Activated B cell treated with CpG ODN at 0.5 μM for 24 hours (primary cell): Measurements from ENCODE around the gene USHBP1. TPM values are rescaled to one million over a fixed set of nuclear protein-coding genes. Genes with fewer than 3 reads are reported as not detected.
A peak's percentile ranks its signal among the peaks of the same experiment; 100 is the strongest.

Source experiments
- ATAC-seq: fragments of 200-7000 bp; cut with Tn5 transposase; one replicate; pipeline ENCODE4 v1.10.0; 2021; ENCODE audit warnings: low read depth, mild to moderate bottlenecking, moderate library complexity
- CTCF ChIA-PET: fragments of 350-600 bp; sonication (Branson Sonifier 250); formaldehyde crosslinking; loops from one replicate; lab custom pipeline; 2021; ENCODE audit warnings: antibody characterized with exemption; lab: Charles Lee
- POLR2A ChIA-PET: fragments of 350-600 bp; sonication (Branson Sonifier 250); formaldehyde crosslinking; loops from one replicate; lab custom pipeline; 2021; ENCODE audit warnings: antibody characterized with exemption; lab: Charles Lee
- DNase-seq: peaks from one replicate; pipeline ENCODE4 v3.0.0; 2022
- H3K27ac Mint-ChIP-seq: one replicate; pipeline ENCODE4 v1.8.0; 2020; ENCODE audit warnings: mixed read lengths
- H3K27me3 Mint-ChIP-seq: one replicate; pipeline ENCODE4 v1.8.0; 2021; ENCODE audit warnings: mixed read lengths
- H3K36me3 Mint-ChIP-seq: one replicate; pipeline ENCODE4 v1.8.0; 2021; ENCODE audit warnings: low read depth, mixed read lengths
- H3K4me1 Mint-ChIP-seq: one replicate; pipeline ENCODE4 v1.8.0; 2021; ENCODE audit warnings: mixed read lengths
- H3K4me3 Mint-ChIP-seq: one replicate; pipeline ENCODE4 v1.8.0; 2020; ENCODE audit warnings: mild to moderate bottlenecking, mixed read lengths
- H3K9me3 Mint-ChIP-seq: one replicate; pipeline ENCODE4 v1.8.0; 2020; ENCODE audit warnings: mixed read lengths
- CTCF ChIP-seq: fragments of 200-600 bp; IDR thresholded peaks from one replicate; pipeline ENCODE4 v1.8.0; 2022; ENCODE audit warnings: antibody characterized with exemption, mild to moderate bottlenecking
- intact Hi-C: fragments of 100-400 bp; cut with micrococcal nuclease; formaldehyde crosslinking; loops from one replicate; pipeline ENCODE4 v1.15.1; 2024
- total RNA-seq: library from RNA; stranded (reverse); gene quantifications from 2 replicates; pipeline ENCODE4 v1.2.3, GENCODE V29; 2022

Gene USHBP1
- total RNA-seq, 1 donor from 2014 or later: 0.42 TPM

GRCh38 chr19:17229890-17230289 is 34.7 kb downstream of the USHBP1 start:
- ChIA-PET POLR2A (no interaction called here), CTCF (no interaction called here)
- no peak for TF ChIP-seq CTCF
- Mint-ChIP-seq H3K36me3 (peaks cover 16% of the 10 kb centered on the region), H3K27ac (peak overlapping the region; percentile 12), H3K4me3 (no peak overlapping the region), H3K4me1 (peaks cover 10% of the 10 kb centered on the region), H3K27me3 (no peaks in the 10 kb centered on the region), H3K9me3 (no peaks in the 10 kb centered on the region)
- DNase-seq: no peak
- intact Hi-C loops: loop anchor here (5.0 kb wide), 1 partner anchor 103 kb away; no protein-coding TSS in a partner anchor
- no peak for ATAC-seq

GRCh38 chr19:17227798-17228367 is 36.7 kb downstream of the USHBP1 start:
- TF ChIP-seq CTCF: no peak
- POLR2A ChIA-PET: interaction anchor here (0.7 to 4.4 kb wide), 4 partner anchors 13 to 103 kb away, joined by 3 to 63 read pairs (median 10); partner anchors contain the start of genes BABAM1 and USE1
- intact Hi-C loops: loop anchor here (2.0 to 5.0 kb wide), 2 partner anchors 19 to 101 kb away; no protein-coding TSS in a partner anchor
- Mint-ChIP-seq H3K4me3 (no peak overlapping the region), H3K9me3 (no peaks in the 10 kb centered on the region), H3K27ac (no peak overlapping the region), H3K27me3 (no peaks in the 10 kb centered on the region), H3K4me1 (peaks cover 6% of the 10 kb centered on the region), H3K36me3 (peaks cover 16% of the 10 kb centered on the region)
- ATAC-seq (no peak), DNase-seq (no peak)
- CTCF ChIA-PET: no interaction called here

GRCh38 chr19:17226002-17226933 is 38.3 kb downstream of the USHBP1 start, which contains the start of gene OCEL1:
Gene OCEL1 (plus strand): TSS chr19:17226226. CDS start chr19:17226248, 22 bp downstream.
- no peaks in the 10 kb centered on the region for H3K9me3 Mint-ChIP-seq
- intact Hi-C loops: loop anchor here (1.0 to 5.0 kb wide), 9 partner anchors 9 to 151 kb away; partner anchors contain the start of genes BABAM1, DDA1, HAUS8 and MYO9B
- ChIA-PET CTCF (interaction anchor here (1.0 to 1.4 kb wide), 3 partner anchors 9 to 47 kb away, joined by 3 read pairs; no protein-coding TSS in a partner anchor), POLR2A (interaction anchor here (0.6 to 4.4 kb wide), 25 partner anchors 9 to 1148 kb away, joined by 3 to 63 read pairs (median 5); partner anchors contain the start of genes ANO8, BABAM1, HAUS8 and MRPL34)
- DNase-seq (peak; percentile 95), ATAC-seq (peak; percentile 90)
- H3K4me1 Mint-ChIP-seq: peaks cover 6% of the 10 kb centered on the region
- H3K27ac Mint-ChIP-seq: peak within 1 kb of the TSS; percentile 97
- peak within 1 kb of the TSS; percentile 95 for H3K4me3 Mint-ChIP-seq
- no peaks in the 10 kb centered on the region for H3K27me3 Mint-ChIP-seq
- H3K36me3 Mint-ChIP-seq: peaks cover 9% of the 10 kb centered on the region
- no peak for TF ChIP-seq CTCF

- no peaks in the 10 kb centered on the region for H3K27me3 Mint-ChIP-seq
- no peak for TF ChIP-seq CTCF
- peaks cover 10% of the 10 kb centered on the region for H3K36me3 Mint-ChIP-seq
- no peak overlapping the region for H3K27ac Mint-ChIP-seq
- intact Hi-C loops: loop anchor here (5.0 kb wide), 1 partner anchor 98 kb away; no protein-coding TSS in a partner anchor
- H3K4me1 Mint-ChIP-seq: peaks cover 6% of the 10 kb centered on the region
- peak overlapping the region; percentile 24 for H3K4me3 Mint-ChIP-seq
- CTCF ChIA-PET: interaction anchor here (1.0 kb wide), 1 partner anchor 11 kb away, joined by 3 read pairs; no protein-coding TSS in a partner anchor
- H3K9me3 Mint-ChIP-seq: no peaks in the 10 kb centered on the region
- ATAC-seq (no peak), DNase-seq (no peak)
- POLR2A ChIA-PET: interaction anchor here (0.6 to 4.4 kb wide), 9 partner anchors 10 to 163 kb away, joined by 3 to 63 read pairs (median 9); partner anchors contain the start of genes BABAM1, USE1 and USHBP1
Observed at GRCh38 chr19:17225053-17225452, 39.5 kb downstream of the USHBP1 start.
